Activated B cell treated with CpG ODN at 0.5 μM for 24 hours (primary cell): ENCODE data around the gene HSDL2. TPM values are rescaled to one million over a fixed set of nuclear protein-coding genes. Genes with fewer than 3 reads are reported as not detected.

Experiments
- ATAC-seq: fragments of 200-7000 bp; cut with Tn5 transposase; one replicate; pipeline ENCODE4 v1.10.0; 2021; ENCODE audit warnings: low read depth, mild to moderate bottlenecking, moderate library complexity
- CTCF ChIA-PET: fragments of 350-600 bp; sonication (Branson Sonifier 250); formaldehyde crosslinking; loops from one replicate; lab custom pipeline; 2021; ENCODE audit warnings: antibody characterized with exemption; lab: Charles Lee
- POLR2A ChIA-PET: fragments of 350-600 bp; sonication (Branson Sonifier 250); formaldehyde crosslinking; loops from one replicate; lab custom pipeline; 2021; ENCODE audit warnings: antibody characterized with exemption; lab: Charles Lee
- DNase-seq: peaks from one replicate; pipeline ENCODE4 v3.0.0; 2022
- H3K27ac Mint-ChIP-seq: one replicate; pipeline ENCODE4 v1.8.0; 2020; ENCODE audit warnings: mixed read lengths
- H3K27me3 Mint-ChIP-seq: one replicate; pipeline ENCODE4 v1.8.0; 2021; ENCODE audit warnings: mixed read lengths
- H3K36me3 Mint-ChIP-seq: one replicate; pipeline ENCODE4 v1.8.0; 2021; ENCODE audit warnings: low read depth, mixed read lengths
- H3K4me1 Mint-ChIP-seq: one replicate; pipeline ENCODE4 v1.8.0; 2021; ENCODE audit warnings: mixed read lengths
- H3K4me3 Mint-ChIP-seq: one replicate; pipeline ENCODE4 v1.8.0; 2020; ENCODE audit warnings: mild to moderate bottlenecking, mixed read lengths
- H3K9me3 Mint-ChIP-seq: one replicate; pipeline ENCODE4 v1.8.0; 2020; ENCODE audit warnings: mixed read lengths
- intact Hi-C: fragments of 100-400 bp; cut with micrococcal nuclease; formaldehyde crosslinking; loops from one replicate; pipeline ENCODE4 v1.15.1; 2024
- total RNA-seq: library from RNA; stranded (reverse); gene quantifications from 2 replicates; pipeline ENCODE4 v1.2.3, GENCODE V29; 2022
- TF ChIP-seq, protein P1 (sequence below): fragments of 200-600 bp; IDR thresholded peaks from one replicate; pipeline ENCODE4 v1.8.0; 2022; ENCODE audit warnings: antibody characterized with exemption, mild to moderate bottlenecking

Gene HSDL2
- total RNA-seq, 1 donor from 2014 or later = 11.3 TPM

DNA sequence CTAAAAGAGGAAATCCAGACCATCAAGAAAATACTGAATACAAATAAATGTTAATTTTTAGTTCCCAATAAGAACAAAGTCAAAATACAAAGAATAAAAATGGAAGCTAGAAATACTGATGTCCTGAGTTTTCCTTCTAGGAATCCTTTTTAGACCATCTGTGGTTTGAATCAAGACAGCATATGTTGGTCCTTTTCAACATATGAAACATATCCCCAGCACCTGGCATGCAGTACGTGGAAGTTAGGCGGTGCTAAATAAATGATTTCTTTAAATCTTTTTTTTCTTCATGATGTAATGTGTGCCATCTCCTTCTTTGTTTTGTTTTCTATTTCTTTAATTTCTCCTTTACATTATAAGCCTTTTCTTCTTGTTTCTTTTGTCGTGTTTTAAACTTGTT lies 140.7 kb downstream of the HSDL2 start:
- H3K27ac Mint-ChIP-seq = no peak overlapping the region
- intact Hi-C loops = no loop called here
- TF ChIP-seq, protein P1, sequence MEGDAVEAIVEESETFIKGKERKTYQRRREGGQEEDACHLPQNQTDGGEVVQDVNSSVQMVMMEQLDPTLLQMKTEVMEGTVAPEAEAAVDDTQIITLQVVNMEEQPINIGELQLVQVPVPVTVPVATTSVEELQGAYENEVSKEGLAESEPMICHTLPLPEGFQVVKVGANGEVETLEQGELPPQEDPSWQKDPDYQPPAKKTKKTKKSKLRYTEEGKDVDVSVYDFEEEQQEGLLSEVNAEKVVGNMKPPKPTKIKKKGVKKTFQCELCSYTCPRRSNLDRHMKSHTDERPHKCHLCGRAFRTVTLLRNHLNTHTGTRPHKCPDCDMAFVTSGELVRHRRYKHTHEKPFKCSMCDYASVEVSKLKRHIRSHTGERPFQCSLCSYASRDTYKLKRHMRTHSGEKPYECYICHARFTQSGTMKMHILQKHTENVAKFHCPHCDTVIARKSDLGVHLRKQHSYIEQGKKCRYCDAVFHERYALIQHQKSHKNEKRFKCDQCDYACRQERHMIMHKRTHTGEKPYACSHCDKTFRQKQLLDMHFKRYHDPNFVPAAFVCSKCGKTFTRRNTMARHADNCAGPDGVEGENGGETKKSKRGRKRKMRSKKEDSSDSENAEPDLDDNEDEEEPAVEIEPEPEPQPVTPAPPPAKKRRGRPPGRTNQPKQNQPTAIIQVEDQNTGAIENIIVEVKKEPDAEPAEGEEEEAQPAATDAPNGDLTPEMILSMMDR = no peak
- ATAC-seq (no peak), DNase-seq (no peak)
- no peaks in the 10 kb centered on the region for H3K27me3 Mint-ChIP-seq
- no peak overlapping the region for H3K4me3 Mint-ChIP-seq
- no peaks in the 10 kb centered on the region for H3K9me3 Mint-ChIP-seq
- peaks cover 2% of the 10 kb centered on the region for H3K4me1 Mint-ChIP-seq
- CTCF ChIA-PET = no interaction called here
- H3K36me3 Mint-ChIP-seq = no peaks in the 10 kb centered on the region
- POLR2A ChIA-PET = no interaction called here

Other genes starting within 250 kb of the HSDL2 start
- 12.9 and 15.7 TPM in 2 replicates for gene SUSD1, start 204.8 kb upstream of the HSDL2 start, total RNA-seq
- 106 and 125 TPM in 2 replicates for gene PTBP3, start 46.5 kb upstream of the HSDL2 start, total RNA-seq
- gene KIAA1958, start 106.7 kb downstream of the HSDL2 start, total RNA-seq = 5.8 and 7.4 TPM in 2 replicates